Smooth muscle cell (in vitro differentiated cells): Measurements from ENCODE around the gene AAGAB. TPM values are rescaled to one million over a fixed set of nuclear protein-coding genes. Genes with fewer than 3 reads are reported as not detected.

Experiments used
- DNase-seq: peaks from one replicate; lab custom pipeline; 2025; ENCODE audit not compliant: unreplicated experiment; lab: John Stamatoyannopoulos, UW
- H2AFZ ChIP-seq: fragments of 200-600 bp; sonication (generic); 2 replicates; pipeline ENCODE4 v1.6.0; 2016; ENCODE audit warnings: antibody characterized with exemption, low read depth, mild to moderate bottlenecking
- H3F3A ChIP-seq: fragments of 200-600 bp; sonication (generic); 2 replicates; pipeline ENCODE4 v1.6.0; 2017; ENCODE audit warnings: antibody characterized with exemption, low read depth
- H3K27ac ChIP-seq: fragments of 200-600 bp; sonication (generic); 2 replicates; pipeline ENCODE4 v1.5.1; 2016; ENCODE audit warnings: low read depth, mild to moderate bottlenecking
- H3K27me3 ChIP-seq: fragments of 200-600 bp; sonication (generic); 2 replicates; pipeline ENCODE4 v1.6.1; 2016; ENCODE audit warnings: low read depth, mild to moderate bottlenecking
- H3K36me3 ChIP-seq: fragments of 200-600 bp; sonication (generic); 2 replicates; pipeline ENCODE4 v1.5.1; 2016; ENCODE audit warnings: low read depth
- H3K4me1 ChIP-seq: fragments of 200-600 bp; sonication (generic); 2 replicates; pipeline ENCODE4 v1.5.1; 2016; ENCODE audit warnings: low read depth
- H3K4me2 ChIP-seq: fragments of 200-600 bp; sonication (generic); 2 replicates; pipeline ENCODE4 v1.6.0; 2016; ENCODE audit warnings: mild to moderate bottlenecking
- H3K4me3 ChIP-seq: fragments of 200-600 bp; sonication (generic); 2 replicates; pipeline ENCODE4 v1.5.1; 2016; ENCODE audit warnings: mild to moderate bottlenecking
- H3K79me2 ChIP-seq: fragments of 200-600 bp; sonication (generic); 2 replicates; pipeline ENCODE4 v1.6.0; 2016; ENCODE audit warnings: low read depth, mild to moderate bottlenecking
- H3K9ac ChIP-seq: fragments of 200-600 bp; sonication (generic); 2 replicates; pipeline ENCODE4 v1.6.0; 2016; ENCODE audit warnings: low read depth
- H3K9me3 ChIP-seq: fragments of 200-600 bp; sonication (generic); replicated peaks from 2 replicates; pipeline ENCODE4 v1.5.1; 2016; ENCODE audit warnings: low read depth
- H4K20me1 ChIP-seq: fragments of 200-600 bp; sonication (generic); 2 replicates; pipeline ENCODE4 v1.6.0; 2016; ENCODE audit warnings: low read depth
- WGBS: methylation state at CpG from one replicate; pipeline ENCODE4 v1.1.7; 2016; ENCODE audit warnings: low lambda C conversion rate; 5-methylcytosine and 5-hydroxymethylcytosine counted together
- polyA plus RNA-seq: library from polyadenylated mRNA; unstranded; fragments of >200 nt; fragmentation: Nextera tagmentation; extraction: Ambion mirVana; gene quantifications from 2 replicates; pipeline ENCODE4 v1.2.1, GENCODE V29; 2016
- total RNA-seq: library from RNA; depleted of rRNA; stranded (reverse); fragments of >200 nt; gene quantifications from 2 replicates; pipeline ENCODE4 v1.2.3, GENCODE V29; 2014
- TF ChIP-seq, protein P1 (sequence below): fragments of 200-600 bp; sonication (generic); IDR thresholded peaks from 2 replicates; pipeline ENCODE4 v1.5.1; 2017; ENCODE audit warnings: borderline replicate concordance, mild to moderate bottlenecking, antibody characterized with exemption; ENCODE audit not compliant: insufficient read depth, poor library complexity, severe bottlenecking

Gene AAGAB, protein sequence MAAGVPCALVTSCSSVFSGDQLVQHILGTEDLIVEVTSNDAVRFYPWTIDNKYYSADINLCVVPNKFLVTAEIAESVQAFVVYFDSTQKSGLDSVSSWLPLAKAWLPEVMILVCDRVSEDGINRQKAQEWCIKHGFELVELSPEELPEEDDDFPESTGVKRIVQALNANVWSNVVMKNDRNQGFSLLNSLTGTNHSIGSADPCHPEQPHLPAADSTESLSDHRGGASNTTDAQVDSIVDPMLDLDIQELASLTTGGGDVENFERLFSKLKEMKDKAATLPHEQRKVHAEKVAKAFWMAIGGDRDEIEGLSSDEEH
- 38.8 and 39.6 TPM in 2 replicates for total RNA-seq
- 38.2 and 41.9 TPM in 2 replicates for polyA plus RNA-seq

DNA sequence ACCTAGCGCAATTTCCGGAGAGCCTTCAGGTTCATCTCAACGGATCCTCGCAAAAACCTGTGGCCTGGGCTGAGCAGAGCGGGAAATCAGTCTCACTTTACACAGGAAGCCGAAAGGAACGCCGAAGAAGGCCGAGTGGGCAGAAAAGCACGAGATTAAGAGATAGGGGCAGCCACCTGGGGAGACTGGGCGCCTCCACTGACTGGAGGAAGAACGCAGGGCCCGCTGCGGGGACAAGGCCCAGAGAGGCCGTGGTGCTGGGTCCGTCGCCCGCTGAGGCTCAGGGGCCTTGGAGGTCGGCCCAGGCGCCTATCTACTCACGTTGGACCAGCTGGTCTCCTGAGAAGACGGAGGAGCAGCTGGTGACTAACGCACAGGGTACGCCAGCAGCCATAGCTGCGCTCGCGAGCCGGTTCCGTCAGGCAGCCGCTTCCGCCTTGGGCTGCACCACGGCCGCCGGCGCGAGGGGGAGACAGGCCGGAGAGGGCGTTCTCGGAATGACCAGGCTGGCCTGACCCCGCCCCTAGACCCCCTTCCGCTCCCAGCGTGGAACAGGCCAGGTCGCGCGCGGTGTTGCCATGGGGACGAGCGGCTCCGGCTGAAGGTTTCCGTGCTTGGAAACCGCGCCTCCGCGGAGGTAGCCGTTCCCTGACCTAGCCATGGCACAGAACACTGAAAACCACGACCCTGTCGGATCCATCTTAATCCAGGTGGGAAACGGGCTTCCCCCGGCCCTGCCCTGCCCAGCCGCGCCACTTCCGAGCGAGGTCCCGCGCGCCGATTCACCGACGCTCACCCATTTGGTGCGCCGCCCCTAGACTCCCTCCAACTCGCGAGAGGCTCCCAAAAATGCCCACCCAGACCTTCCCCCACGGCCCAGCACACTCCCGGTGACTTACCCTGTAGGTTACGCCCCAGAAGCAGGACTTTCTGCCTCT is at the start of gene AAGAB, which contains the start of gene IQCH:
AAGAB (minus strand) TSS at position 424 of the 938 bp plus-strand sequence; CDS start at position 394, 30 bp downstream.
IQCH (plus strand) TSS at position 549 of the 938 bp plus-strand sequence; CDS start at position 660, 111 bp downstream.
- Histone ChIP-seq H3F3A (no peaks in the 10 kb centered on the region), H3K4me3 (peak within 1 kb of the TSS; percentile 83), H3K9me3 (no peaks in the 10 kb centered on the region), H3K4me1 (peaks cover 7% of the 10 kb centered on the region), H3K27me3 (no peaks in the 10 kb centered on the region), H3K4me2 (peak within 1 kb of the TSS; percentile 97), H4K20me1 (peaks cover 25% of the 10 kb centered on the region), H2AFZ (peak within 1 kb of the TSS; percentile 92), H3K36me3 (no peaks in the 10 kb centered on the region), H3K27ac (peak within 1 kb of the TSS; percentile 98), H3K79me2 (peaks cover 44% of the 10 kb centered on the region), H3K9ac (peak within 1 kb of the TSS; percentile 99)
- peak; percentile 95 for DNase-seq
- TF ChIP-seq, protein P1, sequence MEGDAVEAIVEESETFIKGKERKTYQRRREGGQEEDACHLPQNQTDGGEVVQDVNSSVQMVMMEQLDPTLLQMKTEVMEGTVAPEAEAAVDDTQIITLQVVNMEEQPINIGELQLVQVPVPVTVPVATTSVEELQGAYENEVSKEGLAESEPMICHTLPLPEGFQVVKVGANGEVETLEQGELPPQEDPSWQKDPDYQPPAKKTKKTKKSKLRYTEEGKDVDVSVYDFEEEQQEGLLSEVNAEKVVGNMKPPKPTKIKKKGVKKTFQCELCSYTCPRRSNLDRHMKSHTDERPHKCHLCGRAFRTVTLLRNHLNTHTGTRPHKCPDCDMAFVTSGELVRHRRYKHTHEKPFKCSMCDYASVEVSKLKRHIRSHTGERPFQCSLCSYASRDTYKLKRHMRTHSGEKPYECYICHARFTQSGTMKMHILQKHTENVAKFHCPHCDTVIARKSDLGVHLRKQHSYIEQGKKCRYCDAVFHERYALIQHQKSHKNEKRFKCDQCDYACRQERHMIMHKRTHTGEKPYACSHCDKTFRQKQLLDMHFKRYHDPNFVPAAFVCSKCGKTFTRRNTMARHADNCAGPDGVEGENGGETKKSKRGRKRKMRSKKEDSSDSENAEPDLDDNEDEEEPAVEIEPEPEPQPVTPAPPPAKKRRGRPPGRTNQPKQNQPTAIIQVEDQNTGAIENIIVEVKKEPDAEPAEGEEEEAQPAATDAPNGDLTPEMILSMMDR: no peak
- 1% methylated on average over 59 of the region's 76 CpGs for WGBS

DNA sequence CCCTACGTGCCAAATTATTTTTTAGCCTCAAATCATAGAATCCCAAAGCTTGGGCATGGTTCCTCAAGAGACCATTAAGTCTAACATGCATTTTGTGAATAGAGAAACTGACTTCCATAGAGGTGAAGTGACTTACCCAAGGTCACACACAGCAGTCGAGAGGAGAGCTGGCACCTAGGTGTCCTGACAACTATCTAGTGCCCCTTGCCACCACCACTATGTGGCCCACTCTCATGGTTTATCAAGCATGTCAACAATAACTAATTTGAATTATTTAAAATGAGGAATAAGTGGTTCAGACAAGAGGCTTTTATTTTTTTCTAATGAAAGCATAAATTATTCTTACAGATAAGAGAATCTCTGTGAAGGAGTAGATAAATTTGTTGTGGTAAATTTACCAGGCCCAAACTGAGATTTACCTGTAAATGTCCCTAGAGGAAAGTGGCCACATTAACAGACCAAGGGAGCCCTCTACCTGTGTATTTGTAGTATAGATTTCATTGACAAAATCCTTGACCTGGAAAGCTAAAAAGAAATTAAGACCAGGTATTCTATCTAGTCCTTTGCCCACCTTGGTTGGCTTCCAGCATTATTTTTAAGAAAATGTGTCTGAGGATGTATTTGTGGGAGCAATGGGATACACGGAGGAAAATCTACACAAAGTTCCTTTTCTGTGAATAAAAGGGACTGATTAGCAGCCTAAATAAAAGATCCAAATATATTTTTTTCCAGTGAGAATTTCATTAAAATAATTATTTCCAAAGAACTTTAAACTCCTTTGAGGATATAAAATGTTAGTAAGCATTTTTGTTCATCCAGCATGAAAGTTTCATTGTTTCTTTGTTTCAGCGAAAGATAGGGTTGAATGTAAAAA is 49.3 kb upstream of the AAGAB start:
- TF ChIP-seq, protein P1: peak; percentile 64
- H3K27me3 ChIP-seq: peaks cover 11% of the 10 kb centered on the region
- H3K9me3 ChIP-seq: no peaks in the 10 kb centered on the region
- H3K9ac ChIP-seq: no peak overlapping the region
- H3K27ac ChIP-seq: no peak overlapping the region
- no peaks in the 10 kb centered on the region for H3K36me3 ChIP-seq
- no peak overlapping the region for H3K4me3 ChIP-seq
- no peaks in the 10 kb centered on the region for H3F3A ChIP-seq
- no peak overlapping the region for H2AFZ ChIP-seq
- DNase-seq: no peak
- no peaks in the 10 kb centered on the region for H3K79me2 ChIP-seq
- no peaks in the 10 kb centered on the region for H4K20me1 ChIP-seq
- no peak overlapping the region for H3K4me2 ChIP-seq
- no peaks in the 10 kb centered on the region for H3K4me1 ChIP-seq
- 62% methylated on average over 4 of the region's 4 CpGs for WGBS

DNA sequence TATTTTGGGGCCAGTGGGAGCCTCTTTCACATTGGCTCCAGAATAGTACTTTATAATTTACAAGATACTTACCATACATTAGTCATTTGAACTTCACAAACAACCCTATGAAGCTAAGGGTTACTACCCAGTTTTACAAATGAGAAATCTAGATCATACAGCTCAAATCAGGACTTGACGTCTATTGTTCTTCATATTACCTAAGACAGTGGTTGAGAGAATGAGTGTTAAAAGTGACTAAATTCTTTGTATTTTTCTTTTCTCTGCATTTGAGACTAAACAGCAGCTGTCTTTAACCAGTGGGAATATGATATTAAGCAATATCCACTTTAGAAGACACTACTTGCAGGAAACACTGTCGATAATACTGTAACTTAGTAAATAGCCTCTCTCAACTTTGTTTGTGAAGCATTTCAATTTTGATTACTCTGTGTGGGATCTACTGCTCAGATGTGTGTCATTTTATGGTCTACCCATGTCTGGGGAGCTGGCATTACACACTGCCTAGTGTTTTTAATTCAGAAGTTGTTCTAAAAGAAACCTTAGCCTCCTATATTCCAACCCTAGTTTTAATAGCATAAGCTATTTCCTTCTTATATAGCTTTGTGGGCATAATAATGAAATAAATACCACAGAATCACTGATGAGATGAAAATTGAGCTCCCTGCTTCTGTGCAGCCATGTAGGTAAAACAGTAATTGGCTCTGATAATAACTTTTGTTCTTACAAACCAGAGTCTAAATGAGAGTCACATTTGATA is 46.0 kb upstream of the AAGAB start:
- Histone ChIP-seq H2AFZ (no peak overlapping the region), H3K79me2 (no peaks in the 10 kb centered on the region), H3K9me3 (no peaks in the 10 kb centered on the region), H3K36me3 (no peaks in the 10 kb centered on the region), H3F3A (no peaks in the 10 kb centered on the region), H3K4me2 (no peak overlapping the region), H4K20me1 (no peaks in the 10 kb centered on the region), H3K27me3 (peaks cover 7% of the 10 kb centered on the region), H3K4me1 (no peaks in the 10 kb centered on the region), H3K27ac (no peak overlapping the region), H3K4me3 (no peak overlapping the region), H3K9ac (no peak overlapping the region)
- no peak for DNase-seq
- TF ChIP-seq, protein P1: no peak
- 77% methylated on average over 2 of the region's 2 CpGs for WGBS
